NCI-H2107 treated with DMSO at 0.1 percent for 48 hours (cell line): ENCODE results near the gene GGNBP2.

Experiments used
- DNase-seq: peaks from one replicate; lab custom pipeline; 2025; ENCODE audit not compliant: unreplicated experiment; lab: John Stamatoyannopoulos, UW

GGNBP2 gene

GRCh38 chr17:36553459-36553858 is 8.7 kb downstream of the GGNBP2 start:
- no peak for DNase-seq

DNA sequence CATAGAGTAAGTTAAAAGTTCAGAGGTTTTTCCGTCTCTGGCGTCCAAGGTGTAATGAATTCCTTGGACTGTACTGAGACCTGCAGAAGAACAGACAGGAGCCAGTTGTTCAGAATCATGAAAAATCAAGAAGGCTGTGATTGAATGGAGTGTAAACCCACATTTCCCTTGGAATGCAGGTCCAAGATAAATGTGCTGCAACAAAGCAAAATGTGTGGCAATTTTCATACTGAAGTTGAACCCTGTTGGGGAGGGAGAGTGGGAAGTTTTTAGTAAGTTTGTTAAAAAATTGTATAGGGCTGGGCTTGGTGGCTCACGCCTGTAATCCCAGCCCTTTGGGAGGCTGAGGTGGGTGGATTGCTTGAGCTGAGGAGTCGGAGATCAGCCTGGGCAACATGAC is 21.4 kb downstream of the GGNBP2 start:
- no peak for DNase-seq

GRCh38 chr17:36575028-36575427 is 30.3 kb downstream of the GGNBP2 start:
- no peak for DNase-seq

GRCh38 chr17:36576793-36577192 is 32.1 kb downstream of the GGNBP2 start:
- no peak for DNase-seq

- DNase-seq, result no peak
Measured at GRCh38 chr17:36578671-36579070, 34.0 kb downstream of the GGNBP2 start.

DNA sequence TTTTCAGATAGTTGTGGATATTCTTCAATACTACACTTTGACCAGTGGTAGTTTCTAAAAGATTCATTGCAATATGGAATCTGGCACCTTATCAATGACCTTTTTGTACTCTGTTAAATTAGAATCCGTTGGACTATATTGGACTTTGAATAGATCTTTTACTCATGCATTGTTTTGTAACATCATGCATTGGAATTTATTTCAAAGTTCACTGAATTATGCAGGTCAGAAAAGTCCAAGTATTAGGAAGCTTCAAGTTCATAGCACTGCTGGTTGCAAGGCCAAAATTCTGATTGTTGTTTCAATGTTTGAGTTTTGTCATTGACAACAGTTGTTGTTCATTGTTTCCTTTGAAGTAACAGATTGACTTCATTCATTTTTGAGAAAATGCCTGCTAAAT is 39.1 kb downstream of the GGNBP2 start:
- DNase-seq, result no peak

DNA sequence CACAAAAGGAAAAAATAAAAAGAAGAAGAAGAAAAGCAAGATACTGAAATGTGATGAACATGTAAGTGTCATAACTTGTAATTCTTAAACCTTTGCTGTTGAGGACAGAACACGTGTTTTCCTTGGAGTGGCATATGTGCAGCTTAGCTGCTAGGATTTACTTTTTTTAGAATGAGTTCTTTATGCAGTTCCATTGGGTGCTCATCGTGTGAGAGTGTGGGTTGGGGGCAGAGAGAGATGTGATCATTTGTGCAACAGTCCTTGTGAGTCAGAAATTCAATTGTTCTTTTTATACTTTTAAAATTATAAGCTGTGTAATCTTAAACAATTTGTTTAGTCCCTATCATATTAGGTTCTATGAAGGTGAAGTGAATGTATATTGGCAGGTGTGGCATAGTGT is 41.4 kb downstream of the GGNBP2 start:
- DNase-seq, result no peak

DNA sequence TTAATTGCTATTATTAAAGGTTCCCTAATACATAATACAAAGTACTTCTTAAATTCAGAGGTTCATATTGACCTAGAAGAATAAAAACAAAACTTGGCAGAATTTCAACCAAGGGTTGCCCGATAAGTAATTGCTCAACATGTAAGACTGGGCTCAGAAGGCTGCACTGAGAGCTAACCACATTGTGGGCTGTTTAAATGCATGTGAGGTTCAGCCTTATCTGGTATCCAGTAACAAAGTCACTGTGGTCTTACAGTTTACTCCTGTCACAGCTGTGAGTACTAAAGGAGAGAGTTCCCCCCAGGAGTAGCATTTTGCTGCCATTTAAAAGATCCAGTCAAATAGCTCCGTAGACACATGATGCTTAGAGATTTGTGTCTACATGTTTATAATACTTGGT is 45.4 kb downstream of the GGNBP2 start:
- peak; percentile 37 for DNase-seq

- DNase-seq, result peak; percentile 27
Measured at GRCh38 chr17:36591434-36592315, 47.0 kb downstream of the GGNBP2 start, which contains the start of gene DHRS11. TSS of gene DHRS11 (plus strand) at chr17:36591879. CDS start at chr17:36592010, 131 bp downstream.

- DNase-seq, result no peak
Measured at GRCh38 chr17:36592316-36592715, 47.6 kb downstream of the GGNBP2 start.

GRCh38 chr17:36592716-36593321 is 48.1 kb downstream of the GGNBP2 start:
- DNase-seq, result no peak

DNA sequence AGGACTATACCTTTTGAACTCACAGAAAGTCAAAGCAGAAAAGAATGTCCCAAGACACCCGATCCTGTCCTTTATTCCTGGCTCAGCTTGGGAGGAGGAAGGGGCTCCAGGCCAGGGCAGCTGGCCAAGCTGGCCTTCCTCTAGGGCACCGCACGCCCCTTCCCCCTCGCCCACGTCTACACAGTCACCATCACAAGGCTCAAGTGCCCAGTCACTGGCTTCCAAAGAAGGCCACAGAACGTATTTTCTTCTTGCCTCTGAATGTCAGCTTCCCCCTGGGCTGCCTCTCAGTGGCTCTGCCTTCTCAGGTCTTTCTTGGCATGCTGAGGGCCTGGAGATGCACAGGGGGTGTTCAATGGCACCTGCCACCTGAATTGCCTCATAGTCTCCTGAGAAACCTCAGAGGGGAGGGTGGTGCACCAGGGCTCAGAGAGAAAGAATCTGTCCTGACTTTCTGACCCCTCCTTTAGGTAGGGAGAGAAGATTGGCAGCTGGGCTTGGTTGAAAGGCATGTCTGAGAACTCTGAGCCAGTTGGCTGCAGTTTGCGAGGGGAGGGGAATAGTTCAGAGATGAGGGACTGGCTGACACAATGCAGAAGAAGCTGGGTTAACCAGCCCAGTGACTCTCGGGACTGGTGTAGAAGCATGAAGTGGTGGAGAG is 49.1 kb downstream of the GGNBP2 start:
- no peak for DNase-seq

GRCh38 chr17:36594626-36595401 is 50.1 kb downstream of the GGNBP2 start:
- DNase-seq, result no peak

- DNase-seq, result no peak
Measured at GRCh38 chr17:36597226-36597625, 52.5 kb downstream of the GGNBP2 start.

GRCh38 chr17:36597866-36598777 is 53.4 kb downstream of the GGNBP2 start:
- DNase-seq, result no peak

GRCh38 chr17:36598951-36599401 is 54.3 kb downstream of the GGNBP2 start:
- DNase-seq, result no peak

GRCh38 chr17:36599546-36600250 is 55.0 kb downstream of the GGNBP2 start:
- DNase-seq, result no peak

- DNase-seq, result no peak
Measured at GRCh38 chr17:36600465-36600864, 55.7 kb downstream of the GGNBP2 start.

- DNase-seq, result no peak
Measured at GRCh38 chr17:36600936-36601302, 56.2 kb downstream of the GGNBP2 start.
